Naive thymus-derived CD4-positive, alpha-beta T cell (primary cell): ENCODE measurements around the gene HCN2. TPM values are rescaled to one million over a fixed set of nuclear protein-coding genes. Genes with fewer than 3 reads are reported as not detected.
A peak's percentile ranks its signal among the peaks of the same experiment; 100 is the strongest.

ENCODE experiments used
- ATAC-seq: fragments of 150-1000 bp; cut with Tn5 transposase; 2 replicates; pipeline ENCODE4 v1.10.0; 2021; ENCODE audit warnings: mild to moderate bottlenecking, moderate library complexity
- CTCF ChIA-PET: fragments of 350-600 bp; sonication (Branson Sonifier 250); formaldehyde crosslinking; loops from one replicate; lab custom pipeline; 2021; ENCODE audit warnings: antibody characterized with exemption; lab: Charles Lee
- POLR2A ChIA-PET: fragments of 350-600 bp; sonication (Branson Sonifier 250); formaldehyde crosslinking; loops from one replicate; lab custom pipeline; 2021; ENCODE audit warnings: antibody characterized with exemption, inconsistent platforms; lab: Charles Lee
- DNase-seq, 9 donors: peaks; one replicate each; pipeline versions ENCODE4 v3.0.0 to v3.0.0-alpha.2; 2020 to 2022; ENCODE audit warnings: mixed read lengths in 1 of 9
- H3K27ac ChIP-seq: one replicate; pipeline ENCODE4 v1.7.0; 2013; ENCODE audit warnings: mild to moderate bottlenecking, low read depth, low read length, moderate library complexity
- H3K27me3 ChIP-seq, 2 donors: one replicate each; pipeline ENCODE4 v1.7.0; 2013; ENCODE audit warnings: low read length in 2 of 2, mild to moderate bottlenecking in 2 of 2, moderate library complexity in 2 of 2; ENCODE audit not compliant: control insufficient read depth in 2 of 2, insufficient read depth in 2 of 2
- H3K36me3 ChIP-seq, 3 experiments: 1 replicate in 2 of 3; 2 replicates in 1 of 3; pipeline ENCODE4 v1.7.0; 2013; ENCODE audit warnings: low read length in 3 of 3, mild to moderate bottlenecking in 3 of 3, moderate library complexity in 1 of 3; ENCODE audit not compliant: insufficient read depth in 3 of 3, control insufficient read depth in 2 of 3
- H3K4me1 ChIP-seq, 2 donors: one replicate each; pipeline ENCODE4 v1.7.0; 2013; ENCODE audit warnings: low read length in 2 of 2, mild to moderate bottlenecking in 2 of 2, moderate library complexity in 1 of 2; ENCODE audit not compliant: control insufficient read depth in 2 of 2, insufficient read depth in 2 of 2
- H3K4me3 ChIP-seq: 2 replicates; pipeline ENCODE4 v1.7.0; 2013; ENCODE audit warnings: mild to moderate bottlenecking, low read length
- H3K9me3 ChIP-seq, 3 experiments: 1 replicate in 2 of 3; 2 replicates in 1 of 3; pipeline ENCODE4 v1.7.0; 2013; ENCODE audit warnings: low read length in 3 of 3; ENCODE audit not compliant: control insufficient read depth in 2 of 3
- H3K27ac Mint-ChIP-seq, 9 donors: one replicate each; pipeline ENCODE4 v1.8.0; 2020 to 2022; ENCODE audit warnings: mixed read lengths in 9 of 9, mild to moderate bottlenecking in 8 of 9, moderate library complexity in 5 of 9, inconsistent platforms in 2 of 9
- H3K27me3 Mint-ChIP-seq, 5 donors: one replicate each; pipeline ENCODE4 v1.8.0; 2021 to 2022; ENCODE audit warnings: mixed read lengths in 5 of 5, mild to moderate bottlenecking in 1 of 5
- H3K36me3 Mint-ChIP-seq, 5 donors: one replicate each; pipeline ENCODE4 v1.8.0; 2020 to 2022; ENCODE audit warnings: mixed read lengths in 5 of 5, mild to moderate bottlenecking in 3 of 5, inconsistent platforms in 1 of 5
- H3K4me1 Mint-ChIP-seq, 7 donors: one replicate each; pipeline ENCODE4 v1.8.0; 2020 to 2022; ENCODE audit warnings: mixed read lengths in 7 of 7, mild to moderate bottlenecking in 3 of 7, inconsistent platforms in 1 of 7
- H3K4me3 Mint-ChIP-seq, 10 donors: one replicate each; pipeline ENCODE4 v1.8.0; 2020 to 2022; ENCODE audit warnings: mild to moderate bottlenecking in 10 of 10, mixed read lengths in 10 of 10, moderate library complexity in 6 of 10, inconsistent platforms in 2 of 10
- H3K9me3 Mint-ChIP-seq, 11 donors: one replicate each; pipeline ENCODE4 v1.8.0; 2020 to 2022; ENCODE audit warnings: mixed read lengths in 11 of 11, mild to moderate bottlenecking in 4 of 11, inconsistent platforms in 1 of 11, moderate library complexity in 1 of 11
- intact Hi-C, 2 donors: fragments of 100-400 bp; cut with micrococcal nuclease; formaldehyde crosslinking; loops; one replicate each; pipeline ENCODE4 v1.15.1; 2023
- polyA plus RNA-seq, 2 donors: library from polyadenylated mRNA; unstranded; fragments of 300-500 nt; fragmentation: Illumina TruSeq; gene quantifications; one replicate each; pipeline ENCODE4 v1.2.3, GENCODE V29; 2021
- total RNA-seq, 6 experiments: library from RNA in 5 of 6; stranded (reverse) in 5 of 6; gene quantifications; 1 replicate in 5 of 6; 2 replicates in 1 of 6; pipeline ENCODE4 v1.2.3 and lab custom pipeline; 2021 to 2026

HCN2 gene
- total and polyA plus RNA-seq, 7 experiments from 2014 or later = 0.93 to 2.6 (median 2.2) TPM; not detected in 2

- Mint-ChIP-seq H3K4me1 (peaks cover 5 to 13% (median 6%) of the 10 kb centered on the region in 7 donors), H3K27me3 (peaks cover 0 to 3% (median 0%) of the 10 kb centered on the region in 5 donors), H3K36me3 (no peaks in the 10 kb centered on the region), H3K4me3 (peak overlapping the region in 1 of 10 donors; percentile 16), H3K9me3 (no peaks in the 10 kb centered on the region), H3K27ac (no peak overlapping the region)
- Histone ChIP-seq H3K27me3 (no peaks in the 10 kb centered on the region), H3K4me3 (no peak overlapping the region), H3K4me1 (peaks cover 10 to 15% of the 10 kb centered on the region in 2 donors), H3K36me3 (peaks cover 0 to 12% (median 0%) of the 10 kb centered on the region in 3 experiments), H3K27ac (peak overlapping the region; percentile 45), H3K9me3 (no peaks in the 10 kb centered on the region)
- ATAC-seq = no peak
- intact Hi-C loops = no loop called here
- POLR2A ChIA-PET = interaction anchor here (0.5 kb wide), 1 partner anchor 67 kb away, joined by 3 read pairs; no protein-coding TSS in a partner anchor
- no peak for DNase-seq
- CTCF ChIA-PET = no interaction called here
Measured at GRCh38 chr19:640161-640558, 50.5 kb downstream of the HCN2 start.

GRCh38 chr19:640606-641189, 51.0 kb downstream of the HCN2 start:
- H3K4me1 Mint-ChIP-seq = peaks cover 5 to 13% (median 6%) of the 10 kb centered on the region in 7 donors
- DNase-seq = no peak
- POLR2A ChIA-PET = interaction anchor here (0.6 kb wide), 1 partner anchor 439 kb away, joined by 3 read pairs; no protein-coding TSS in a partner anchor
- peak overlapping the region; percentile 45 for H3K27ac ChIP-seq
- no peak for ATAC-seq
- peaks cover 10 to 15% of the 10 kb centered on the region in 2 donors for H3K4me1 ChIP-seq
- no peaks in the 10 kb centered on the region for H3K36me3 Mint-ChIP-seq
- H3K4me3 ChIP-seq = no peak overlapping the region
- H3K36me3 ChIP-seq = peaks cover 0 to 14% (median 0%) of the 10 kb centered on the region in 3 experiments
- peaks cover 0 to 3% (median 0%) of the 10 kb centered on the region in 5 donors for H3K27me3 Mint-ChIP-seq
- H3K9me3 ChIP-seq = no peaks in the 10 kb centered on the region
- CTCF ChIA-PET = interaction anchor here (0.7 kb wide), 1 partner anchor 99 kb away, joined by 3 read pairs; no protein-coding TSS in a partner anchor
- intact Hi-C loops = no loop called here
- H3K9me3 Mint-ChIP-seq = no peaks in the 10 kb centered on the region
- H3K4me3 Mint-ChIP-seq = peak overlapping the region in 2 of 10 donors; percentile 9 to 16
- no peaks in the 10 kb centered on the region for H3K27me3 ChIP-seq
- H3K27ac Mint-ChIP-seq = peak overlapping the region in 1 of 9 donors; percentile 81

GRCh38 chr19:641702-642101, 52.0 kb downstream of the HCN2 start:
- H3K27ac Mint-ChIP-seq = no peak overlapping the region
- H3K4me3 Mint-ChIP-seq = no peak overlapping the region
- peaks cover 0 to 24% (median 0%) of the 10 kb centered on the region in 3 experiments for H3K36me3 ChIP-seq
- intact Hi-C loops = no loop called here
- DNase-seq (no peak), ATAC-seq (no peak)
- H3K4me3 ChIP-seq = no peak overlapping the region
- no peaks in the 10 kb centered on the region for H3K9me3 ChIP-seq
- no peak overlapping the region for H3K27ac ChIP-seq
- POLR2A ChIA-PET = interaction anchor here (0.7 kb wide), 1 partner anchor 14 kb away, joined by 3 read pairs; no protein-coding TSS in a partner anchor
- no peaks in the 10 kb centered on the region for H3K27me3 ChIP-seq
- H3K9me3 Mint-ChIP-seq = no peaks in the 10 kb centered on the region
- H3K27me3 Mint-ChIP-seq = peaks cover 0 to 3% (median 0%) of the 10 kb centered on the region in 5 donors
- CTCF ChIA-PET = no interaction called here
- peaks cover 5 to 13% (median 6%) of the 10 kb centered on the region in 7 donors for H3K4me1 Mint-ChIP-seq
- peaks cover 10 to 15% of the 10 kb centered on the region in 2 donors for H3K4me1 ChIP-seq
- H3K36me3 Mint-ChIP-seq = peaks cover 0 to 4% (median 0%) of the 10 kb centered on the region in 5 donors

- CTCF ChIA-PET = no interaction called here
- no peak for DNase-seq
- no peaks in the 10 kb centered on the region for H3K9me3 ChIP-seq
- H3K36me3 ChIP-seq = peaks cover 0 to 37% (median 0%) of the 10 kb centered on the region in 3 experiments
- H3K27ac ChIP-seq = no peak overlapping the region
- peaks cover 0 to 4% (median 0%) of the 10 kb centered on the region in 5 donors for H3K36me3 Mint-ChIP-seq
- H3K9me3 Mint-ChIP-seq = no peaks in the 10 kb centered on the region
- no peak overlapping the region for H3K27ac Mint-ChIP-seq
- H3K27me3 ChIP-seq = no peaks in the 10 kb centered on the region
- intact Hi-C loops = no loop called here
- H3K4me1 Mint-ChIP-seq = peaks cover 5 to 11% (median 6%) of the 10 kb centered on the region in 7 donors
- no peak overlapping the region for H3K4me3 ChIP-seq
- POLR2A ChIA-PET = no interaction called here
- no peak for ATAC-seq
- H3K4me1 ChIP-seq = peaks cover 10 to 15% of the 10 kb centered on the region in 2 donors
- no peak overlapping the region for H3K4me3 Mint-ChIP-seq
- peaks cover 0 to 3% (median 0%) of the 10 kb centered on the region in 5 donors for H3K27me3 Mint-ChIP-seq
Measured at GRCh38 chr19:642767-643727, 53.4 kb downstream of the HCN2 start.

- DNase-seq (no peak), ATAC-seq (no peak)
- H3K36me3 ChIP-seq = peaks cover 0 to 43% (median 0%) of the 10 kb centered on the region in 3 experiments
- Mint-ChIP-seq H3K36me3 (peaks cover 0 to 4% (median 0%) of the 10 kb centered on the region in 5 donors), H3K27me3 (peaks cover 0 to 3% (median 0%) of the 10 kb centered on the region in 5 donors), H3K4me1 (peaks cover 5 to 11% (median 6%) of the 10 kb centered on the region in 7 donors), H3K9me3 (no peaks in the 10 kb centered on the region), H3K4me3 (no peak overlapping the region), H3K27ac (no peak overlapping the region)
- no peaks in the 10 kb centered on the region for H3K9me3 ChIP-seq
- no peaks in the 10 kb centered on the region for H3K27me3 ChIP-seq
- H3K4me1 ChIP-seq = peaks cover 7 to 10% of the 10 kb centered on the region in 2 donors
- CTCF ChIA-PET = no interaction called here
- POLR2A ChIA-PET = no interaction called here
- intact Hi-C loops = no loop called here
- H3K4me3 ChIP-seq = no peak overlapping the region
- H3K27ac ChIP-seq = no peak overlapping the region
Measured at GRCh38 chr19:643736-644135, 54.1 kb downstream of the HCN2 start.

GRCh38 chr19:644363-644762, 54.7 kb downstream of the HCN2 start:
- Mint-ChIP-seq H3K27me3 (peaks cover 0 to 1% (median 0%) of the 10 kb centered on the region in 5 donors), H3K9me3 (no peaks in the 10 kb centered on the region), H3K27ac (peak overlapping the region in 2 of 9 donors; percentile 43 to 51), H3K4me3 (no peak overlapping the region), H3K4me1 (peaks cover 1 to 7% (median 2%) of the 10 kb centered on the region in 7 donors), H3K36me3 (peaks cover 0 to 4% (median 0%) of the 10 kb centered on the region in 5 donors)
- POLR2A ChIA-PET = no interaction called here
- CTCF ChIA-PET = no interaction called here
- H3K27ac ChIP-seq = no peak overlapping the region
- H3K4me3 ChIP-seq = no peak overlapping the region
- DNase-seq (no peak), ATAC-seq (no peak)
- peaks cover 1 to 4% of the 10 kb centered on the region in 2 donors for H3K4me1 ChIP-seq
- intact Hi-C loops = no loop called here
- H3K36me3 ChIP-seq = peaks cover 0 to 49% (median 3%) of the 10 kb centered on the region in 3 experiments
- no peaks in the 10 kb centered on the region for H3K27me3 ChIP-seq
- H3K9me3 ChIP-seq = no peaks in the 10 kb centered on the region
